NCI-H526 (cell line): ENCODE measurements around the gene IL13RA2.

Source experiments
- DNase-seq, 2 experiments: peaks; one replicate each; lab custom pipeline; 2025; lab: John Stamatoyannopoulos, UW

The IL13RA2 gene

GRCh38 chrX:114997779-114998178, 19.6 kb downstream of the IL13RA2 start:
- no peak for DNase-seq

GRCh38 chrX:114985967-114986592, 31.3 kb downstream of the IL13RA2 start:
- DNase-seq: no peak

- DNase-seq: peak; percentile 5 to 20
These were observed 41.1 kb downstream of the IL13RA2 start for GRCh38 chrX:114976292-114976691.

GRCh38 chrX:114973013-114973412, 44.4 kb downstream of the IL13RA2 start:
- no peak for DNase-seq

GRCh38 chrX:114970806-114971205, 46.6 kb downstream of the IL13RA2 start:
- no peak for DNase-seq

- no peak for DNase-seq
These were observed 53.0 kb downstream of the IL13RA2 start for GRCh38 chrX:114964374-114964773.

- DNase-seq: no peak
These were observed 55.2 kb downstream of the IL13RA2 start for GRCh38 chrX:114962209-114962608.

- peak in 1 of 2 experiments; percentile 20 for DNase-seq
These were observed 57.7 kb downstream of the IL13RA2 start for GRCh38 chrX:114959729-114960128.
